Fibroblast of lung (primary cell): ENCODE data around the gene TRAF6. TPM values are rescaled to one million over a fixed set of nuclear protein-coding genes. Genes with fewer than 3 reads are reported as not detected.

Source experiments
- DNase-seq, 2 donors: peaks; one replicate each; pipeline versions ENCODE4 v3.0.0 to v3.0.0-alpha.2; 2010; ENCODE audit warnings: low read depth in 2 of 2
- H2AFZ ChIP-seq: 2 replicates; pipeline ENCODE4 v1.5.1; 2012; ENCODE audit warnings: low read length, control low read depth, inconsistent platforms
- H3K27ac ChIP-seq: 2 replicates; pipeline ENCODE4 v1.5.1; 2011; ENCODE audit warnings: low read length, control low read depth; ENCODE audit not compliant: insufficient read depth
- H3K27me3 ChIP-seq: 2 replicates; pipeline ENCODE4 v1.5.1; 2011; ENCODE audit warnings: mild to moderate bottlenecking, low read length; ENCODE audit not compliant: control insufficient read depth, insufficient read depth
- H3K36me3 ChIP-seq: 2 replicates; pipeline ENCODE4 v1.5.1; 2011; ENCODE audit warnings: low read length; ENCODE audit not compliant: control insufficient read depth, insufficient read depth
- H3K4me1 ChIP-seq: 2 replicates; pipeline ENCODE4 v1.5.1; 2011; ENCODE audit warnings: low read length; ENCODE audit not compliant: control insufficient read depth, insufficient read depth; ENCODE audit errors: extremely low read depth
- H3K4me2 ChIP-seq: 2 replicates; pipeline ENCODE4 v1.5.1; 2011; ENCODE audit warnings: low read length, control low read depth; ENCODE audit not compliant: insufficient read depth; ENCODE audit errors: extremely low read depth
- H3K4me3 ChIP-seq, 4 experiments: fragments of 200-600 bp in 1 of 4; sonication (generic) in 1 of 4; replicated peaks in 1 of 4; 2 replicates each; pipeline ENCODE4 v1.5.1; 2011 to 2016; ENCODE audit warnings: low read length in 4 of 4, low read depth in 3 of 4, mild to moderate bottlenecking in 3 of 4, control low read depth in 2 of 4, inconsistent platforms in 1 of 4, mixed read lengths in 1 of 4; ENCODE audit not compliant: insufficient read depth in 1 of 4; ENCODE audit errors: control extremely low read depth in 1 of 4
- H3K79me2 ChIP-seq: 2 replicates; pipeline ENCODE4 v1.5.1; 2012; ENCODE audit warnings: mild to moderate bottlenecking, low read length, inconsistent platforms; ENCODE audit not compliant: control insufficient read depth, insufficient read depth
- H3K9ac ChIP-seq: 2 replicates; pipeline ENCODE4 v1.5.1; 2011; ENCODE audit warnings: mild to moderate bottlenecking, low read length, control low read depth; ENCODE audit not compliant: insufficient read depth
- H3K9me3 ChIP-seq: 2 replicates; pipeline ENCODE4 v1.5.1; 2012; ENCODE audit warnings: low read depth, low read length; ENCODE audit not compliant: control insufficient read depth, insufficient read depth
- H4K20me1 ChIP-seq: 2 replicates; pipeline ENCODE4 v1.5.1; 2011; ENCODE audit warnings: low read length; ENCODE audit not compliant: control insufficient read depth, insufficient read depth; ENCODE audit errors: extremely low read depth
- CTCF ChIP-seq, 2 donors: IDR thresholded peaks in 1 of 2; conservative IDR thresholded peaks in 1 of 2; 1 replicate in 1 of 2; 2 replicates in 1 of 2; pipeline ENCODE4 v1.5.1; 2011 to 2012; ENCODE audit warnings: low read length in 2 of 2, control low read depth in 1 of 2, inconsistent platforms in 1 of 2, low read depth in 1 of 2, mild to moderate bottlenecking in 1 of 2
- EZH2 ChIP-seq: IDR thresholded peaks from 2 replicates; pipeline ENCODE4 v1.5.1; 2012; ENCODE audit warnings: low read length, control low read depth, mild to moderate bottlenecking; ENCODE audit errors: missing control alignments
- polyA plus RNA-seq, 2 donors: library from polyadenylated mRNA; depleted of rRNA in 1 of 2; stranded (reverse) in 1 of 2; unstranded in 1 of 2; fragments of >200 nt; gene quantifications; 2 replicates each; pipeline ENCODE4 v1.2.1, GENCODE V29; 2011 to 2012; ENCODE audit warnings: missing spikeins in 1 of 2
- total RNA-seq: library from RNA; depleted of rRNA; stranded (reverse); fragments of >200 nt; gene quantifications from 2 replicates; pipeline ENCODE4 v1.2.1, GENCODE V29; 2014

The TRAF6 gene
- total and polyA plus RNA-seq, 2 donors (not counting 1 experiment from before 2014, with no cell fraction given) = 6.6 to 9.0 TPM

GRCh38 chr11:36449561-36450096, 60.4 kb downstream of the TRAF6 start:
- peak overlapping the region; percentile 78 for H3K4me2 ChIP-seq
- H2AFZ ChIP-seq = peak overlapping the region; percentile 77
- H3K27ac ChIP-seq = no peak overlapping the region
- peaks cover 2% of the 10 kb centered on the region for H3K27me3 ChIP-seq
- no peaks in the 10 kb centered on the region for H3K79me2 ChIP-seq
- H3K4me1 ChIP-seq = peaks cover 2% of the 10 kb centered on the region
- H3K4me3 ChIP-seq = peak overlapping the region in 3 of 4 experiments; percentile 27 to 35 (median 29)
- H4K20me1 ChIP-seq = no peaks in the 10 kb centered on the region
- H3K9ac ChIP-seq = no peak overlapping the region
- peak in 1 of 2 donors; percentile 62 for DNase-seq
- no peaks in the 10 kb centered on the region for H3K36me3 ChIP-seq
- no peak for TF ChIP-seq CTCF (conservative IDR thresholded peaks at IDR 0.05 in 1 of 2, IDR thresholded peaks at IDR 0.05 in 1 of 2; ENCODE audit: low read depth in 1 of 2, low read length in 2 of 2)
- no peak for TF ChIP-seq EZH2
- H3K9me3 ChIP-seq = no peaks in the 10 kb centered on the region

GRCh38 chr11:36447947-36448346, 62.1 kb downstream of the TRAF6 start:
- Histone ChIP-seq H3K9me3 (no peaks in the 10 kb centered on the region), H3K4me3 (no peak overlapping the region), H3K4me2 (no peak overlapping the region), H3K4me1 (peaks cover 2% of the 10 kb centered on the region), H2AFZ (no peak overlapping the region), H4K20me1 (no peaks in the 10 kb centered on the region), H3K27ac (no peak overlapping the region), H3K27me3 (peaks cover 2% of the 10 kb centered on the region), H3K9ac (no peak overlapping the region), H3K36me3 (no peaks in the 10 kb centered on the region), H3K79me2 (no peaks in the 10 kb centered on the region)
- DNase-seq = no peak
- TF ChIP-seq EZH2 (no peak), CTCF (conservative IDR thresholded peaks at IDR 0.05 in 1 of 2, IDR thresholded peaks at IDR 0.05 in 1 of 2; ENCODE audit: low read depth in 1 of 2, low read length in 2 of 2) (no peak)

- no peaks in the 10 kb centered on the region for H4K20me1 ChIP-seq
- no peaks in the 10 kb centered on the region for H3K79me2 ChIP-seq
- no peaks in the 10 kb centered on the region for H3K9me3 ChIP-seq
- no peak overlapping the region for H3K4me3 ChIP-seq
- no peak overlapping the region for H2AFZ ChIP-seq
- no peak overlapping the region for H3K9ac ChIP-seq
- peaks cover 2% of the 10 kb centered on the region for H3K27me3 ChIP-seq
- H3K36me3 ChIP-seq = no peaks in the 10 kb centered on the region
- DNase-seq = peak; percentile 15 to 61
- H3K4me1 ChIP-seq = peaks cover 2% of the 10 kb centered on the region
- TF ChIP-seq EZH2 (no peak), CTCF (conservative IDR thresholded peaks at IDR 0.05 in 1 of 2, IDR thresholded peaks at IDR 0.05 in 1 of 2; ENCODE audit: low read depth in 1 of 2, low read length in 2 of 2) (no peak)
- H3K27ac ChIP-seq = no peak overlapping the region
- H3K4me2 ChIP-seq = no peak overlapping the region
Observed at GRCh38 chr11:36447514-36447913, 62.6 kb downstream of the TRAF6 start.
